Epithelial cell of esophagus (primary cell): Measurements from ENCODE around the gene RAPGEF5.

ENCODE experiments used
- DNase-seq: peaks from one replicate; pipeline ENCODE4 v3.0.0; 2010; ENCODE audit warnings: low read depth
- H3K4me3 ChIP-seq: 2 replicates; pipeline ENCODE4 v1.5.1; 2011; ENCODE audit warnings: mild to moderate bottlenecking, low read length, control low read depth
- CTCF ChIP-seq: IDR thresholded peaks from 2 replicates; pipeline ENCODE4 v1.5.1; 2011; ENCODE audit warnings: low read depth, mild to moderate bottlenecking, low read length, control low read depth, inconsistent platforms; ENCODE audit not compliant: insufficient read depth; ENCODE audit errors: missing control alignments

Gene RAPGEF5

GRCh38 chr7:22159341-22159740 is 197.6 kb downstream of the RAPGEF5 start:
- no peak for TF ChIP-seq CTCF
- DNase-seq = no peak
- no peak overlapping the region for H3K4me3 ChIP-seq

GRCh38 chr7:22157552-22157951 is 199.4 kb downstream of the RAPGEF5 start:
- no peak for TF ChIP-seq CTCF
- H3K4me3 ChIP-seq = no peak overlapping the region
- no peak for DNase-seq

- TF ChIP-seq CTCF = no peak
Measured at GRCh38 chr7:22156205-22156604, 200.7 kb downstream of the RAPGEF5 start.

GRCh38 chr7:22154143-22154529 is 202.8 kb downstream of the RAPGEF5 start:
- no peak overlapping the region for H3K4me3 ChIP-seq
- no peak for DNase-seq
- no peak for TF ChIP-seq CTCF

More at GRCh38 chr7:22156205-22156604, 200.7 kb downstream of the RAPGEF5 start:
- DNase-seq = peak; percentile 90
- no peak overlapping the region for H3K4me3 ChIP-seq

- no peak overlapping the region for H3K4me3 ChIP-seq
- TF ChIP-seq CTCF = no peak
- no peak for DNase-seq
Measured at GRCh38 chr7:22153432-22154142, 203.4 kb downstream of the RAPGEF5 start.

- TF ChIP-seq CTCF = no peak
- no peak overlapping the region for H3K4me3 ChIP-seq
- DNase-seq = no peak
Measured at GRCh38 chr7:22152690-22153089, 204.3 kb downstream of the RAPGEF5 start.

- TF ChIP-seq CTCF = no peak
- DNase-seq = no peak
Measured at GRCh38 chr7:22151901-22152300, 205.1 kb downstream of the RAPGEF5 start.

More at GRCh38 chr7:22151901-22152300, 205.1 kb downstream of the RAPGEF5 start:
- no peak overlapping the region for H3K4me3 ChIP-seq
